KMS-11 (cell line): ENCODE measurements around the gene IMMP2L.

Source experiments
- H2AFZ ChIP-seq: fragments of 200-600 bp; sonication (generic); 2 replicates; pipeline ENCODE4 v1.6.1; 2016; ENCODE audit warnings: antibody characterized with exemption, mixed run types, low read depth
- H3K27ac ChIP-seq: fragments of 200-600 bp; sonication (generic); 2 replicates; pipeline ENCODE4 v1.6.1; 2016; ENCODE audit warnings: mild to moderate bottlenecking, mixed run types
- H3K27me3 ChIP-seq: fragments of 200-600 bp; sonication (generic); 2 replicates; pipeline ENCODE4 v1.6.1; 2017; ENCODE audit warnings: mild to moderate bottlenecking, low read depth, mixed run types, moderate library complexity; ENCODE audit not compliant: insufficient read depth
- H3K36me3 ChIP-seq: fragments of 200-600 bp; sonication (generic); 2 replicates; pipeline ENCODE4 v1.6.1; 2017; ENCODE audit warnings: mild to moderate bottlenecking, mixed run types; ENCODE audit not compliant: insufficient read depth
- H3K4me1 ChIP-seq: fragments of 200-600 bp; sonication (generic); 2 replicates; pipeline ENCODE4 v1.6.1; 2016; ENCODE audit warnings: mild to moderate bottlenecking, low read depth, mixed run types; ENCODE audit not compliant: poor library complexity, severe bottlenecking
- H3K4me2 ChIP-seq: fragments of 200-600 bp; sonication (generic); 2 replicates; pipeline ENCODE4 v1.7.0; 2016; ENCODE audit warnings: mild to moderate bottlenecking, mixed run types
- H3K4me3 ChIP-seq: fragments of 200-600 bp; sonication (generic); IDR thresholded peaks from 2 replicates; pipeline ENCODE4 v1.6.1; 2017; ENCODE audit warnings: low read depth, low read length, mixed read lengths; ENCODE audit not compliant: insufficient read depth
- H3K79me2 ChIP-seq: fragments of 200-600 bp; sonication (generic); 2 replicates; pipeline ENCODE4 v1.6.1; 2016; ENCODE audit warnings: low read depth, mixed run types; ENCODE audit not compliant: insufficient read depth
- H3K9ac ChIP-seq: fragments of 200-600 bp; sonication (generic); 2 replicates; pipeline ENCODE4 v1.6.1; 2016; ENCODE audit warnings: mild to moderate bottlenecking, mixed run types
- H4K20me1 ChIP-seq: fragments of 200-600 bp; sonication (generic); 2 replicates; pipeline ENCODE4 v1.6.1; 2016; ENCODE audit warnings: mild to moderate bottlenecking, mixed run types; ENCODE audit not compliant: insufficient read depth
- TF ChIP-seq, protein P1 (sequence below): fragments of 200-600 bp; sonication (generic); conservative IDR thresholded peaks from 2 replicates; pipeline ENCODE4 v1.6.1; 2017; ENCODE audit warnings: low read depth, mild to moderate bottlenecking, antibody characterized with exemption, low read length, moderate library complexity, mixed read lengths

Gene IMMP2L

GRCh38 chr7:111499027-111499426 lies 63.3 kb downstream of the IMMP2L start:
- Histone ChIP-seq H3K27ac (no peak overlapping the region), H3K27me3 (no peaks in the 10 kb centered on the region), H4K20me1 (no peaks in the 10 kb centered on the region), H3K79me2 (no peaks in the 10 kb centered on the region), H3K4me1 (no peaks in the 10 kb centered on the region), H3K4me2 (no peak overlapping the region), H3K9ac (no peak overlapping the region), H2AFZ (no peak overlapping the region), H3K4me3 (no peak overlapping the region), H3K36me3 (no peaks in the 10 kb centered on the region)
- TF ChIP-seq, protein P1, sequence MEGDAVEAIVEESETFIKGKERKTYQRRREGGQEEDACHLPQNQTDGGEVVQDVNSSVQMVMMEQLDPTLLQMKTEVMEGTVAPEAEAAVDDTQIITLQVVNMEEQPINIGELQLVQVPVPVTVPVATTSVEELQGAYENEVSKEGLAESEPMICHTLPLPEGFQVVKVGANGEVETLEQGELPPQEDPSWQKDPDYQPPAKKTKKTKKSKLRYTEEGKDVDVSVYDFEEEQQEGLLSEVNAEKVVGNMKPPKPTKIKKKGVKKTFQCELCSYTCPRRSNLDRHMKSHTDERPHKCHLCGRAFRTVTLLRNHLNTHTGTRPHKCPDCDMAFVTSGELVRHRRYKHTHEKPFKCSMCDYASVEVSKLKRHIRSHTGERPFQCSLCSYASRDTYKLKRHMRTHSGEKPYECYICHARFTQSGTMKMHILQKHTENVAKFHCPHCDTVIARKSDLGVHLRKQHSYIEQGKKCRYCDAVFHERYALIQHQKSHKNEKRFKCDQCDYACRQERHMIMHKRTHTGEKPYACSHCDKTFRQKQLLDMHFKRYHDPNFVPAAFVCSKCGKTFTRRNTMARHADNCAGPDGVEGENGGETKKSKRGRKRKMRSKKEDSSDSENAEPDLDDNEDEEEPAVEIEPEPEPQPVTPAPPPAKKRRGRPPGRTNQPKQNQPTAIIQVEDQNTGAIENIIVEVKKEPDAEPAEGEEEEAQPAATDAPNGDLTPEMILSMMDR, result no peak

DNA sequence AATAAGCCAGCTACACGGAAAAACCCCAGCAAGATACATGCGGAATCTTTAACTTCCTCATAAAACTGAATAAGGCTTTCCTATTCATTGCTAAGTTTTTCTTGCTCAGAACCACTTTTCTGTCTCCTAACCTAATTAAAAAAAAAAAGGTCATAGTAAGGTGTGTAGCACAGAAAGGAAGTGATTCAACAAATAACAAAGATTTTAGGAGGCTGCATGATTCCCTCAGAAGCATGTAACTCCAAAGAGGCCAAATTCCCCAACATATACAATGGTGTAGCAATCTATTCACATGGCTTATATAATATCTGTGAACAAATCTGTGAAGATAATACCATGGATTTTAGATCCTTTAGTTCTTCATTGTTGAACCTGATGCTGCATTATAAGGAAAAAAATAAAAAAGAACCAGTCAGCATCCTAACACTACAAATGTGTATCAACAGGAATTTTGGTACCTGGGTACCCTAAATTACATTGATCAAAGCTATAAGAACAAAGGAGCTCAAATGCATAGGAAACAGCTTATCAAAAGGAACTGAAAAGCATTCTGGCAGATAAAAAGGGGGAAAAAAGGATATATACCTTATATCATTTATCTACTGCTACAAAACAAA lies 63.8 kb downstream of the IMMP2L start:
- H3K4me2 ChIP-seq, result no peak overlapping the region
- no peak overlapping the region for H3K4me3 ChIP-seq
- no peaks in the 10 kb centered on the region for H3K27me3 ChIP-seq
- no peaks in the 10 kb centered on the region for H3K4me1 ChIP-seq
- H2AFZ ChIP-seq, result no peak overlapping the region
- TF ChIP-seq, protein P1, result no peak
- no peaks in the 10 kb centered on the region for H3K79me2 ChIP-seq
- H4K20me1 ChIP-seq, result no peaks in the 10 kb centered on the region
- H3K36me3 ChIP-seq, result no peaks in the 10 kb centered on the region
- H3K27ac ChIP-seq, result no peak overlapping the region
- H3K9ac ChIP-seq, result no peak overlapping the region

- Histone ChIP-seq H3K4me3 (no peak overlapping the region), H3K4me2 (no peak overlapping the region), H2AFZ (no peak overlapping the region), H4K20me1 (no peaks in the 10 kb centered on the region), H3K36me3 (no peaks in the 10 kb centered on the region), H3K27ac (no peak overlapping the region), H3K9ac (no peak overlapping the region), H3K4me1 (no peaks in the 10 kb centered on the region), H3K79me2 (no peaks in the 10 kb centered on the region), H3K27me3 (no peaks in the 10 kb centered on the region)
- TF ChIP-seq, protein P1, result no peak
Measured at GRCh38 chr7:111495173-111495810, 67.0 kb downstream of the IMMP2L start.

GRCh38 chr7:111492234-111492633 lies 70.1 kb downstream of the IMMP2L start:
- H2AFZ ChIP-seq, result no peak overlapping the region
- no peak overlapping the region for H3K9ac ChIP-seq
- TF ChIP-seq, protein P1, result no peak
- no peak overlapping the region for H3K4me3 ChIP-seq
- no peaks in the 10 kb centered on the region for H3K27me3 ChIP-seq
- H4K20me1 ChIP-seq, result no peaks in the 10 kb centered on the region
- H3K4me2 ChIP-seq, result no peak overlapping the region
- no peaks in the 10 kb centered on the region for H3K4me1 ChIP-seq
- H3K36me3 ChIP-seq, result no peaks in the 10 kb centered on the region
- H3K79me2 ChIP-seq, result no peaks in the 10 kb centered on the region
- H3K27ac ChIP-seq, result no peak overlapping the region
